HL-60/S4 treated with retinoic acid at 250 ng/mL for 4 days and 3 days (cell line): ENCODE data around the gene CXCL9.
"Not testable (repeated sequence)": the region's sequence is repeated elsewhere in the genome, so short reads cannot be mapped to it uniquely, and the experiment has no call there.

ENCODE experiments used
- in situ Hi-C: fragments of 300-500 bp; cut with MboI; formaldehyde crosslinking; loops from 2 replicates; pipeline ENCODE4 v1.7.0; 2022; ENCODE audit warnings: low sequenced_read_pairs

The CXCL9 gene

GRCh38 chr4:75962072-75962471 is 45.2 kb downstream of the CXCL9 start:
- in situ Hi-C loops: not testable (repeated sequence)

- in situ Hi-C loops: not testable (repeated sequence)
Observed at GRCh38 chr4:75958546-75958945, 48.8 kb downstream of the CXCL9 start.

GRCh38 chr4:75954811-75955210 is 52.5 kb downstream of the CXCL9 start:
- in situ Hi-C loops: not testable (repeated sequence)

GRCh38 chr4:75953509-75953908 is 53.8 kb downstream of the CXCL9 start:
- in situ Hi-C loops: no loop called here
